H9 (cell line): ENCODE measurements around the gene HES6. TPM values are rescaled to one million over a fixed set of nuclear protein-coding genes. Genes with fewer than 3 reads are reported as not detected.
A peak's percentile ranks its signal among the peaks of the same experiment; 100 is the strongest.

Source experiments
- DNase-seq: peaks from one replicate; pipeline ENCODE4 v3.0.0-alpha.2; 2017
- H2AFZ ChIP-seq: one replicate; pipeline ENCODE4 v1.6.1; 2013; ENCODE audit warnings: mild to moderate bottlenecking, low read length, control low read depth, moderate library complexity
- H2AK5ac ChIP-seq: 2 replicates; pipeline ENCODE4 v1.6.1; 2013; ENCODE audit warnings: low read length, control low read depth, mixed read lengths; ENCODE audit not compliant: insufficient read length
- H2BK120ac ChIP-seq: one replicate; pipeline ENCODE4 v1.6.1; 2013; ENCODE audit warnings: low read depth, mild to moderate bottlenecking, low read length, control low read depth, inconsistent platforms; ENCODE audit not compliant: poor library complexity, severe bottlenecking
- H2BK12ac ChIP-seq: 2 replicates; pipeline ENCODE4 v1.6.1; 2013; ENCODE audit warnings: low read length, control low read depth, mixed read lengths, low read depth; ENCODE audit not compliant: insufficient read length
- H2BK15ac ChIP-seq: 2 replicates; pipeline ENCODE4 v1.6.1; 2013; ENCODE audit warnings: low read depth, low read length, control low read depth
- H2BK20ac ChIP-seq: one replicate; pipeline ENCODE4 v1.6.1; 2013; ENCODE audit warnings: low read depth, mild to moderate bottlenecking, low read length, control low read depth, inconsistent platforms; ENCODE audit not compliant: poor library complexity, severe bottlenecking
- H2BK5ac ChIP-seq: 2 replicates; pipeline ENCODE4 v1.6.1; 2013; ENCODE audit warnings: low read length, control low read depth, mixed read lengths; ENCODE audit not compliant: insufficient read length
- H3K14ac ChIP-seq: 2 replicates; pipeline ENCODE4 v1.6.1; 2013; ENCODE audit warnings: low read length, control low read depth; ENCODE audit not compliant: insufficient read depth
- H3K18ac ChIP-seq: 2 replicates; pipeline ENCODE4 v1.6.1; 2013; ENCODE audit warnings: low read depth, mild to moderate bottlenecking, mixed read lengths, low read length, control low read depth; ENCODE audit not compliant: insufficient read length
- H3K23ac ChIP-seq: 2 replicates; pipeline ENCODE4 v1.6.1; 2013; ENCODE audit warnings: low read length, control low read depth, mixed read lengths, low read depth; ENCODE audit not compliant: insufficient read length
- H3K23me2 ChIP-seq: 2 replicates; pipeline ENCODE4 v1.6.1; 2013; ENCODE audit warnings: low read depth, mild to moderate bottlenecking, mixed read lengths, low read length, control low read depth; ENCODE audit not compliant: insufficient read length, poor library complexity, severe bottlenecking
- H3K27ac ChIP-seq: 2 replicates; pipeline ENCODE4 v1.5.1; 2013; ENCODE audit warnings: low read length, control low read depth, mixed read lengths, low read depth; ENCODE audit not compliant: insufficient read length
- H3K27me3 ChIP-seq: 2 replicates; pipeline ENCODE4 v1.6.1; 2013; ENCODE audit warnings: low read length, control low read depth, inconsistent platforms; ENCODE audit not compliant: insufficient read depth
- H3K4ac ChIP-seq: 2 replicates; pipeline ENCODE4 v1.6.1; 2013; ENCODE audit warnings: low read depth, mild to moderate bottlenecking, control low read depth, inconsistent platforms, low read length, moderate library complexity
- H3K4me1 ChIP-seq: 2 replicates; pipeline ENCODE4 v1.6.1; 2013; ENCODE audit warnings: low read length, control low read depth, inconsistent platforms; ENCODE audit not compliant: insufficient read depth
- H3K4me2 ChIP-seq: 2 replicates; pipeline ENCODE4 v1.6.1; 2013; ENCODE audit warnings: low read length, control low read depth, mixed read lengths; ENCODE audit not compliant: insufficient read length, insufficient read depth
- H3K56ac ChIP-seq: 2 replicates; pipeline ENCODE4 v1.6.1; 2013; ENCODE audit warnings: low read depth, mild to moderate bottlenecking, mixed read lengths, low read length, control low read depth; ENCODE audit not compliant: insufficient read length
- H3K79me1 ChIP-seq: 2 replicates; pipeline ENCODE4 v1.6.1; 2013; ENCODE audit warnings: low read depth, mild to moderate bottlenecking, moderate library complexity, low read length, control low read depth, inconsistent platforms; ENCODE audit not compliant: insufficient read depth, poor library complexity, severe bottlenecking
- H3K79me2 ChIP-seq: 2 replicates; pipeline ENCODE4 v1.6.1; 2013; ENCODE audit warnings: low read length, control low read depth, inconsistent platforms; ENCODE audit not compliant: insufficient read depth
- H3K9ac ChIP-seq: 2 replicates; pipeline ENCODE4 v1.6.1; 2013; ENCODE audit warnings: low read length, control low read depth, mixed read lengths; ENCODE audit not compliant: insufficient read length; ENCODE audit errors: extremely low read depth
- H3K9me3 ChIP-seq: one replicate; pipeline ENCODE4 v1.6.1; 2013; ENCODE audit warnings: low read depth, low read length, inconsistent platforms; ENCODE audit not compliant: control insufficient read depth
- H3T11ph ChIP-seq: one replicate; pipeline ENCODE4 v1.6.1; 2013; ENCODE audit warnings: mild to moderate bottlenecking, low read length, control low read depth, inconsistent platforms
- H4K20me1 ChIP-seq: one replicate; pipeline ENCODE4 v1.6.1; 2013; ENCODE audit not compliant: control insufficient read depth, insufficient read length, insufficient read depth
- H4K5ac ChIP-seq: 2 replicates; pipeline ENCODE4 v1.6.1; 2013; ENCODE audit warnings: low read depth, mild to moderate bottlenecking, mixed read lengths, low read length, control low read depth; ENCODE audit not compliant: insufficient read length
- H4K8ac ChIP-seq: replicated peaks from 2 replicates; pipeline ENCODE4 v1.6.1; 2013; ENCODE audit warnings: low read length, control low read depth, mixed read lengths, low read depth; ENCODE audit not compliant: insufficient read length
- H4K91ac ChIP-seq: 2 replicates; pipeline ENCODE4 v1.6.1; 2013; ENCODE audit warnings: low read depth, mild to moderate bottlenecking, moderate library complexity, mixed read lengths, low read length, control low read depth; ENCODE audit not compliant: insufficient read length
- H3K27ac Mint-ChIP-seq, 3 experiments: 2 replicates in 2 of 3; 3 replicates in 1 of 3; pipeline ENCODE4 v1.8.0; 2020 to 2021; ENCODE audit warnings: mixed read lengths in 3 of 3, mild to moderate bottlenecking in 1 of 3, moderate library complexity in 1 of 3
- H3K27me3 Mint-ChIP-seq: 2 replicates; pipeline ENCODE4 v1.8.0; 2021; ENCODE audit warnings: low read depth, mild to moderate bottlenecking, moderate library complexity, mixed read lengths
- H3K36me3 Mint-ChIP-seq, 3 experiments: 2 replicates in 2 of 3; 3 replicates in 1 of 3; pipeline ENCODE4 v1.8.0; 2020 to 2021; ENCODE audit warnings: low read depth in 3 of 3, mixed read lengths in 3 of 3; ENCODE audit not compliant: insufficient read depth in 1 of 3
- H3K4me1 Mint-ChIP-seq, 2 experiments: 2 replicates each; pipeline ENCODE4 v1.8.0; 2020; ENCODE audit warnings: mixed read lengths in 2 of 2
- H3K4me3 Mint-ChIP-seq, 2 experiments: 2 replicates in 1 of 2; 3 replicates in 1 of 2; pipeline ENCODE4 v1.8.0; 2020 to 2021; ENCODE audit warnings: mild to moderate bottlenecking in 2 of 2, mixed read lengths in 2 of 2, moderate library complexity in 1 of 2
- H3K9me3 Mint-ChIP-seq, 2 experiments: 2 replicates in 1 of 2; 3 replicates in 1 of 2; pipeline ENCODE4 v1.8.0; 2020; ENCODE audit warnings: mild to moderate bottlenecking in 2 of 2, mixed read lengths in 2 of 2, moderate library complexity in 1 of 2
- CTCF ChIP-seq: fragments of 200-600 bp; sonication (generic); conservative IDR thresholded peaks from 3 replicates; pipeline ENCODE4 v1.8.0; 2021; ENCODE audit warnings: antibody characterized with exemption, mild to moderate bottlenecking
- WGBS: extraction: QIAGEN DNeasy Blood & Tissue Kit; methylation state at CpG from one replicate; pipeline ENCODE4 v1.1.7; 2013; ENCODE audit warnings: missing lambda C conversion rate, low lambda C conversion rate, mixed read lengths; ENCODE audit not compliant: insufficient read length; ENCODE audit errors: extremely low coverage; 5-methylcytosine and 5-hydroxymethylcytosine counted together
- total RNA-seq: library from RNA; stranded (reverse); gene quantifications from 2 replicates; pipeline ENCODE4 v1.2.1, GENCODE V29; 2021

HES6 gene
- total RNA-seq, 1 experiment from 2014 or later, result 27.1 TPM

GRCh38 chr2:238267341-238267710 is 27.5 kb upstream of the HES6 start:
- H3K4me3 Mint-ChIP-seq, result no peak overlapping the region
- H3K27me3 ChIP-seq, result no peaks in the 10 kb centered on the region
- H2BK20ac ChIP-seq, result no peak overlapping the region
- H3K27ac Mint-ChIP-seq, result peak overlapping the region in 2 of 3 experiments; percentile 57 to 84; a peak in 2 of 7 replicates
- no peak overlapping the region for H3K4me2 ChIP-seq
- H3K4me1 ChIP-seq, result no peaks in the 10 kb centered on the region
- no peak overlapping the region for H3K18ac ChIP-seq
- no peak overlapping the region for H3K27ac ChIP-seq
- H3K14ac ChIP-seq, result no peak overlapping the region
- no peak overlapping the region for H4K91ac ChIP-seq
- H4K8ac ChIP-seq, result no peak overlapping the region
- no peak overlapping the region for H2AK5ac ChIP-seq
- no peak overlapping the region for H3K56ac ChIP-seq
- H3K23me2 ChIP-seq, result no peaks in the 10 kb centered on the region
- H3K9ac ChIP-seq, result no peak overlapping the region
- H4K20me1 ChIP-seq, result no peaks in the 10 kb centered on the region
- H3T11ph ChIP-seq, result no peak overlapping the region
- H3K4me1 Mint-ChIP-seq, result peaks cover 3 to 8% of the 10 kb centered on the region in 2 experiments
- no peak overlapping the region for H2BK5ac ChIP-seq
- TF ChIP-seq CTCF, result no peak
- H3K23ac ChIP-seq, result no peak overlapping the region
- H3K79me2 ChIP-seq, result no peaks in the 10 kb centered on the region
- no CpG with 5 or more reads among the region's 1 CpG for WGBS
- peaks cover 0 to 18% (median 5%) of the 10 kb centered on the region in 3 experiments; a peak in 3 of 7 replicates for H3K36me3 Mint-ChIP-seq
- H3K9me3 Mint-ChIP-seq, result no peaks in the 10 kb centered on the region
- H3K27me3 Mint-ChIP-seq, result no peaks in the 10 kb centered on the region
- H4K5ac ChIP-seq, result no peak overlapping the region
- no peak overlapping the region for H2BK15ac ChIP-seq
- no peak for DNase-seq
- no peaks in the 10 kb centered on the region for H3K9me3 ChIP-seq
- H3K79me1 ChIP-seq, result no peaks in the 10 kb centered on the region
- H2BK120ac ChIP-seq, result no peak overlapping the region
- H2AFZ ChIP-seq, result no peak overlapping the region
- H2BK12ac ChIP-seq, result no peak overlapping the region
- no peak overlapping the region for H3K4ac ChIP-seq
